ENCODE data around the gene UVSSA.

DNA sequence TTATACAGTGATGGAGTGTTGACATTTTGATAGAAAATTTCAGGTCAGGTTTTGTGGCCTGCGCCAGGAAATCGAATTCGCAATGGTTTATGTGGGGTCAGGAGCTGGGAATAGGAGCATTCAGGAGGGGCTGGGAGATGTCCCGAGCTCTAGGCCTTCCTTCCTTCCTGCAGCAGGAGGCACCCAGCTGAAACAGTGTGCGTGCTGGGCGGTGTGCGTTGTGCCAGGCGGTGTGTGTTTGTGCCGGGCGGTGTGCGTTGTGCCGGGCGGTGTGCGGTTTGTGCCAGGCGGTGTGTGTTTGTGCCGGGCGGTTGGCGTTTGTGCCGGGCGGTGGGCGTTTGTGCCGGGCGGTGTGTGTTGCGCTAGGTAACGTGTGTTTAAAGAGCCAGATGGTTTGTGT, 1.7 kb downstream of the UVSSA start:
- TF ChIP-seq POLR2A (IDR thresholded peaks at IDR 0.05) (no peak), POLR2AphosphoS5 (IDR thresholded peaks at IDR 0.05; ENCODE audit: insufficient read depth in 1 of 2, low read depth in 1 of 2) (no peak)
- TF ChIP-seq, protein P1, sequence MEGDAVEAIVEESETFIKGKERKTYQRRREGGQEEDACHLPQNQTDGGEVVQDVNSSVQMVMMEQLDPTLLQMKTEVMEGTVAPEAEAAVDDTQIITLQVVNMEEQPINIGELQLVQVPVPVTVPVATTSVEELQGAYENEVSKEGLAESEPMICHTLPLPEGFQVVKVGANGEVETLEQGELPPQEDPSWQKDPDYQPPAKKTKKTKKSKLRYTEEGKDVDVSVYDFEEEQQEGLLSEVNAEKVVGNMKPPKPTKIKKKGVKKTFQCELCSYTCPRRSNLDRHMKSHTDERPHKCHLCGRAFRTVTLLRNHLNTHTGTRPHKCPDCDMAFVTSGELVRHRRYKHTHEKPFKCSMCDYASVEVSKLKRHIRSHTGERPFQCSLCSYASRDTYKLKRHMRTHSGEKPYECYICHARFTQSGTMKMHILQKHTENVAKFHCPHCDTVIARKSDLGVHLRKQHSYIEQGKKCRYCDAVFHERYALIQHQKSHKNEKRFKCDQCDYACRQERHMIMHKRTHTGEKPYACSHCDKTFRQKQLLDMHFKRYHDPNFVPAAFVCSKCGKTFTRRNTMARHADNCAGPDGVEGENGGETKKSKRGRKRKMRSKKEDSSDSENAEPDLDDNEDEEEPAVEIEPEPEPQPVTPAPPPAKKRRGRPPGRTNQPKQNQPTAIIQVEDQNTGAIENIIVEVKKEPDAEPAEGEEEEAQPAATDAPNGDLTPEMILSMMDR (IDR thresholded peaks at IDR 0.05), result no peak

All from vagina (tissue), 2 donors.